HepG2 (cell line): ENCODE results near the gene TUBB4A. TPM values are rescaled to one million over a fixed set of nuclear protein-coding genes. Genes with fewer than 3 reads are reported as not detected.

Source experiments
- ATAC-seq: fragments of 200-7000 bp; cut with Tn5 transposase; 3 replicates; pipeline ENCODE4 v1.9.1; 2020; ENCODE audit warnings: mild to moderate bottlenecking, moderate library complexity
- BruUV-seq: library from RNA; stranded (reverse); fragments of 400-500 nt; replicated peaks from 2 replicates; lab custom pipeline; 2021; lab: Mats Ljungman, UMichigan
- CTCF ChIA-PET: fragments of 300-600 bp; formaldehyde crosslinking; extraction: SDS; loops from one replicate; lab custom pipeline; 2021; ENCODE audit warnings: low total read pairs, inconsistent platforms, low intra/inter-chr PET ratio; lab: Yijun Ruan, JAX
- POLR2A ChIA-PET: fragments of 350-600 bp; sonication (Branson Sonifier 250); formaldehyde crosslinking; loops from one replicate; lab custom pipeline; 2020; ENCODE audit warnings: antibody characterized with exemption, inconsistent platforms; lab: Yijun Ruan, JAX
- DNase-seq: peaks from one replicate; pipeline ENCODE4 v3.0.0-alpha.2; 2015; ENCODE audit warnings: low spot score
- FAIRE-seq: peaks from 3 replicates; lab custom pipeline; 2011; peaks lifted over from hg19 to GRCh38; lab: Jason Lieb, UNC
- H2AFZ ChIP-seq: one replicate; pipeline ENCODE4 v1.6.1; 2011; ENCODE audit warnings: low read length, inconsistent platforms
- H3K27ac ChIP-seq: fragments of 300-600 bp; 3 replicates; pipeline ENCODE4 v1.8.0; 2011; ENCODE audit warnings: mixed run types, mild to moderate bottlenecking, mixed read lengths, low read length, inconsistent platforms; ENCODE audit not compliant: insufficient read depth; ENCODE audit errors: extremely low read length
- H3K27me3 ChIP-seq, 2 experiments: fragments of 200-600 bp in 1 of 2; 2 replicates in 1 of 2; 3 replicates in 1 of 2; pipeline versions ENCODE4 v1.6.0 to v1.8.0; 2011; ENCODE audit warnings: low read length in 2 of 2, mild to moderate bottlenecking in 2 of 2, moderate library complexity in 2 of 2, inconsistent platforms in 1 of 2; ENCODE audit not compliant: insufficient read depth in 2 of 2, control insufficient read depth in 1 of 2
- H3K36me3 ChIP-seq, 2 experiments: fragments of 200-600 bp in 1 of 2; replicated peaks in 1 of 2; 2 replicates in 1 of 2; 3 replicates in 1 of 2; pipeline versions ENCODE4 v1.5.1 to v1.8.0; 2011; ENCODE audit warnings: low read length in 2 of 2, inconsistent platforms in 1 of 2; ENCODE audit not compliant: insufficient read depth in 2 of 2, control insufficient read depth in 1 of 2
- H3K4me1 ChIP-seq: 2 replicates; pipeline ENCODE4 v1.5.1; 2012; ENCODE audit warnings: low read length, inconsistent platforms; ENCODE audit not compliant: insufficient read depth
- H3K4me2 ChIP-seq: 2 replicates; pipeline ENCODE4 v1.6.0; 2011; ENCODE audit warnings: low read depth, low read length, inconsistent platforms
- H3K4me3 ChIP-seq, 3 experiments: fragments of 200-600 bp in 1 of 3; sonication (generic), shearing (Covaris generic) in 1 of 3; replicated peaks in 1 of 3; 2 replicates each; pipeline ENCODE4 v1.5.1; 2011 to 2016; ENCODE audit warnings: low read length in 3 of 3, inconsistent platforms in 2 of 3, low read depth in 2 of 3, mild to moderate bottlenecking in 2 of 3, control low read depth in 1 of 3, mixed read lengths in 1 of 3; ENCODE audit not compliant: insufficient read depth in 1 of 3
- H3K79me2 ChIP-seq: one replicate; pipeline ENCODE4 v1.6.1; 2011; ENCODE audit warnings: low read length, inconsistent platforms; ENCODE audit not compliant: insufficient read depth
- H3K9ac ChIP-seq: 2 replicates; pipeline ENCODE4 v1.6.0; 2011; ENCODE audit warnings: mild to moderate bottlenecking, low read depth, low read length, inconsistent platforms; ENCODE audit not compliant: insufficient read depth
- H3K9me3 ChIP-seq: 2 replicates; pipeline ENCODE4 v1.5.1; 2012; ENCODE audit warnings: mild to moderate bottlenecking, low read length
- H4K20me1 ChIP-seq: 2 replicates; pipeline ENCODE4 v1.6.0; 2011; ENCODE audit warnings: inconsistent platforms, mild to moderate bottlenecking, low read length, moderate library complexity; ENCODE audit not compliant: insufficient read depth
- ZNF234 ChIP-seq: sonication (generic); formaldehyde crosslinking; conservative IDR thresholded peaks from 2 replicates; pipeline ENCODE4 v1.5.1; 2020; ENCODE audit warnings: mild to moderate bottlenecking, missing genetic modification reagents
- ZNF768 ChIP-seq: sonication (generic); formaldehyde crosslinking; IDR thresholded peaks from 2 replicates; pipeline ENCODE4 v1.4.0; 2020; ENCODE audit warnings: missing genetic modification reagents
- ZNF782 ChIP-seq: sonication (generic); formaldehyde crosslinking; IDR thresholded peaks from 2 replicates; pipeline ENCODE4 v1.4.0; 2020; ENCODE audit warnings: missing genetic modification reagents, mild to moderate bottlenecking, borderline replicate concordance
- WGBS: methylation state at CpG from one replicate; pipeline ENCODE4 v1.1.6; 2017; ENCODE audit warnings: low lambda C conversion rate; 5-methylcytosine and 5-hydroxymethylcytosine counted together
- in situ Hi-C: cut with HindIII; loops from 2 replicates; pipeline ENCODE4 v1.10.0; 2017; ENCODE audit warnings: low pct_unique_long_range_greater_than_20kb; ENCODE audit not compliant: extremely low pct_ligation_motif_present
- intact Hi-C: fragments of 100-400 bp; cut with micrococcal nuclease; formaldehyde crosslinking; loops from one replicate; pipeline ENCODE4 v1.10.0; 2022; ENCODE audit not compliant: unreplicated experiment
- polyA plus RNA-seq, 8 experiments: library from polyadenylated mRNA; depleted of rRNA in 3 of 8; stranded (reverse) in 7 of 8; unstranded in 1 of 8; fragments of >200 nt; fragmentation: Illumina TruSeq in 4 of 8; extraction: Trizol in 4 of 8; gene quantifications; 2 replicates each; pipeline versions ENCODE4 v1.2.1 to v1.2.3, GENCODE V29; 2011 to 2016; ENCODE audit warnings: low read depth in 4 of 8, missing spikeins in 1 of 8, mixed read lengths in 1 of 8; ENCODE audit not compliant: insufficient read depth in 1 of 8
- total RNA-seq, 5 experiments: library from RNA; depleted of rRNA; stranded (reverse); fragments of >200 nt; fragmentation: Illumina TruSeq; extraction: Trizol; gene quantifications; 2 replicates each; pipeline ENCODE4 v1.2.3, GENCODE V29; 2016; ENCODE audit warnings: low read depth in 1 of 5
- TF ChIP-seq, protein P1 (sequence below): sonication (generic); formaldehyde crosslinking; IDR thresholded peaks from 2 replicates; pipeline ENCODE4 v1.4.0; 2020; ENCODE audit warnings: mild to moderate bottlenecking, missing genetic modification reagents
- TF ChIP-seq, protein P2 (sequence below): sonication (generic); formaldehyde crosslinking; IDR thresholded peaks from 2 replicates; pipeline ENCODE4 v1.4.0; 2020; ENCODE audit warnings: mild to moderate bottlenecking, missing genetic modification reagents

The TUBB4A gene
- total and polyA plus RNA-seq, 2 of the 13 experiments (the other 11 are each of a cell fraction or from before 2014, with no cell fraction given) = not detected

GRCh38 chr19:6543866-6544347, 41.8 kb upstream of the TUBB4A start:
- H3K9ac ChIP-seq = no peak overlapping the region
- H4K20me1 ChIP-seq = no peaks in the 10 kb centered on the region
- H3K4me2 ChIP-seq = no peak overlapping the region
- DNase-seq (no peak), ATAC-seq (no peak), FAIRE-seq (no peak)
- TF ChIP-seq, protein P1, sequence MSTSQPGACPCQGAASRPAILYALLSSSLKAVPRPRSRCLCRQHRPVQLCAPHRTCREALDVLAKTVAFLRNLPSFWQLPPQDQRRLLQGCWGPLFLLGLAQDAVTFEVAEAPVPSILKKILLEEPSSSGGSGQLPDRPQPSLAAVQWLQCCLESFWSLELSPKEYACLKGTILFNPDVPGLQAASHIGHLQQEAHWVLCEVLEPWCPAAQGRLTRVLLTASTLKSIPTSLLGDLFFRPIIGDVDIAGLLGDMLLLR (CRISPR knock-in tag) = no peak
- TF ChIP-seq ZNF234 (CRISPR knock-in tag) (no peak), ZNF768 (CRISPR knock-in tag) (0 out of 2 replicates have a peak, but pooled peaks have one; percentile 22), ZNF782 (CRISPR knock-in tag) (no peak)
- TF ChIP-seq, protein P2, sequence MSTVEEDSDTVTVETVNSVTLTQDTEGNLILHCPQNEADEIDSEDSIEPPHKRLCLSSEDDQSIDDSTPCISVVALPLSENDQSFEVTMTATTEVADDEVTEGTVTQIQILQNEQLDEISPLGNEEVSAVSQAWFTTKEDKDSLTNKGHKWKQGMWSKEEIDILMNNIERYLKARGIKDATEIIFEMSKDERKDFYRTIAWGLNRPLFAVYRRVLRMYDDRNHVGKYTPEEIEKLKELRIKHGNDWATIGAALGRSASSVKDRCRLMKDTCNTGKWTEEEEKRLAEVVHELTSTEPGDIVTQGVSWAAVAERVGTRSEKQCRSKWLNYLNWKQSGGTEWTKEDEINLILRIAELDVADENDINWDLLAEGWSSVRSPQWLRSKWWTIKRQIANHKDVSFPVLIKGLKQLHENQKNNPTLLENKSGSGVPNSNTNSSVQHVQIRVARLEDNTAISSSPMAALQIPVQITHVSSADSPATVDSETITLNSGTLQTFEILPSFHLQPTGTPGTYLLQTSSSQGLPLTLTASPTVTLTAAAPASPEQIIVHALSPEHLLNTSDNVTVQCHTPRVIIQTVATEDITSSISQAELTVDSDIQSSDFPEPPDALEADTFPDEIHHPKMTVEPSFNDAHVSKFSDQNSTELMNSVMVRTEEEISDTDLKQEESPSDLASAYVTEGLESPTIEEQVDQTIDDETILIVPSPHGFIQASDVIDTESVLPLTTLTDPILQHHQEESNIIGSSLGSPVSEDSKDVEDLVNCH (CRISPR knock-in tag) = no peak
- no peaks in the 10 kb centered on the region for H3K36me3 ChIP-seq
- ChIA-PET CTCF (no interaction called here), POLR2A (no interaction called here)
- no TSS peak for BruUV-seq
- H3K27me3 ChIP-seq = no peaks in the 10 kb centered on the region
- no peak overlapping the region for H3K27ac ChIP-seq
- no peak overlapping the region for H2AFZ ChIP-seq
- no peak overlapping the region for H3K4me3 ChIP-seq
- no peaks in the 10 kb centered on the region for H3K79me2 ChIP-seq
- H3K4me1 ChIP-seq = peaks cover 10% of the 10 kb centered on the region; the same call in 1 of the 2 replicates
- WGBS = 48% methylated on average over 9 of the region's 11 CpGs
- in situ Hi-C loops (no loop called here), intact Hi-C loops (no loop called here)
- no peaks in the 10 kb centered on the region for H3K9me3 ChIP-seq
